NOMO-1 (cell line): Measurements from ENCODE around the gene TBC1D12.

ENCODE experiments used
- DNase-seq, 2 experiments: peaks; one replicate each; lab custom pipeline; 2025; ENCODE audit not compliant: unreplicated experiment in 2 of 2; lab: John Stamatoyannopoulos, UW

TBC1D12 gene

GRCh38 chr10:94405406-94405805 is 3.1 kb downstream of the TBC1D12 start:
- DNase-seq = no peak

DNA sequence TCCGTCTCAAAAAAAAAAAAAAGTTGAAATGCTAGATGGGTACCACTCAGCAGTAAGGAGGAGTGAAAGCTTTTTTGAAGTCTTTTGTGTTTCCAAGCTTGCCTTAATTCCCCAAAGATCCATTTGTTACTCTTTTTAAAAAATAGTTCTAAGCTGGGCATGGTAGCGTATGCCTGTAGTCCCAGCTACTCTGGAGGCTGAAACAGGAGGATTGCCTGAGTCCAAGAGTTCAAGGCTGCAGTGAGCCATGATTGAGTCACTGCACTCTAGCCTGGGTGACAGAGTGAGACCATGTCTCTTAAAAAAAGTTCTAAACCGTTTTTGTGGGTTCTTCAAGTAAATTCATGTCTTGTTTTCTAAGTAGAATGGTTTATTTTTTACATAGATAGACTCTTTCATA is 5.3 kb downstream of the TBC1D12 start:
- no peak for DNase-seq

DNA sequence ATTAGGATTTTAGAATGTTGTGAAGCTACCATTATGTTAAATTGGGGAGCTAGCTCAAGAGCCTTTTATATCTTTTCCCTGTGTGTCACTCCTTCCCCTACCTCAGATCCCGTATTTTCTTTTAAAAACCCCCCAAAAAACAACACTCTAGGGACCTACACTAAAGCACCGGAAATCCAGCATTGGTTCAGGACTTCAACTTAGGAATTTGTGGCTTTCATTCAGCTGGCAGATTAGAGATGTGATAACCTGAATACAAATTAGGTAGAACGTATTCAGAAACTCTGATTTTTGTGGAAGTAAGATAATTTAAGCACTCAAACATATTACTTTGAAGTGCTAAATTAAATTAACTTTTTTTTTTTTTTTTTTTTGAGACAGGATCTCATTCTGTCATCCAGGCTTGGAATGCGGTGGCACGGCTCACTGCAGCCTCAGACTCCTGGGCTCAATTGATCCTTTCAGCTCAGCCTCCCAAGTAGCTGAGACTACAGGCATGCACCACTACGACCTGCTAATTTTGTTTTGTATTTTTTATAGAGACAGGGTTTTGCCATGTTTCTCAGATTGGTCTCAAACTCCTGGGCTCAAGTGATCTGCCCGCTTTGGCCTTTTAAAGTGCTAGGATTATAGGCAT is 6.8 kb downstream of the TBC1D12 start:
- no peak for DNase-seq

DNA sequence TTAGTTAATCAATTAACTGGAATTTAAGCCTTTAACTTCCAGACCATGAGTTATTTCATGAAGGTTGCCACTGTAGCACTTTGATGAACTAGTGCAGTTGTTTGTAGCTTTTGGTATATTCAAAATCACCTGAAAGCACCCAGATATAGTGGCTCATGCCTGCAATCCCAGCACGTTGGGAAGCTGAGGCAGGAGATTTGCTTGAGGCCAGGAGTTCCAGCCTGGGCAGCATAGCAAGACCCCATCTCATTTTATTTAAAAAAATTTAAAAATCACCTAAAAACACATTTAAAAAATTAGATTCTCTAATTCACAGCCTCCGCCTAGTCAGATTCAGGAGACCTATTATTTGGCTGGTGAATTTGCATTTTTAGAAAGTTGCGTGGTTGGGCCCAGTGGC is 9.0 kb downstream of the TBC1D12 start:
- no peak for DNase-seq

DNA sequence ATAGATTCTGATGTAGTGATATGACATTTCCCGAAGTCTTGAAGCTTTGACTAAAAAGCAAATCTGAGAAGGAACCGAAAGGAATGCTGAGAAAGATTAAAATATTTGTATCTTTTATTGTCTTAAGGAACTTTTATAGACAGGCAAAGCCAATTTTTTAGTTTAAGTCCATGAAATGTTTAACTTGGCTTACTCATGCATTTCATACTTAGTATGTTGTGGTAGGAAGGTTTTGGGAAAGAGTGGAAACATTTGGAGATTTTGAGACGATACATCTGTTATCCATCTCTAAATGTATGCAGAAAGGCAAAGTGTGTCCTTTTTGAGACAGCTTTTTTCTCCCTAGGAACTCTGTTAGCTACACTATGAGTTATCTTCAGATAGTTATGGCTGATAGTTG is 10.1 kb downstream of the TBC1D12 start:
- no peak for DNase-seq

- DNase-seq = peak; percentile 1 to 50
Measured at GRCh38 chr10:94413361-94413760, 11.0 kb downstream of the TBC1D12 start.

GRCh38 chr10:94416896-94417295 is 14.6 kb downstream of the TBC1D12 start:
- no peak for DNase-seq

- DNase-seq = no peak
Measured at GRCh38 chr10:94417321-94417720, 15.0 kb downstream of the TBC1D12 start.

DNA sequence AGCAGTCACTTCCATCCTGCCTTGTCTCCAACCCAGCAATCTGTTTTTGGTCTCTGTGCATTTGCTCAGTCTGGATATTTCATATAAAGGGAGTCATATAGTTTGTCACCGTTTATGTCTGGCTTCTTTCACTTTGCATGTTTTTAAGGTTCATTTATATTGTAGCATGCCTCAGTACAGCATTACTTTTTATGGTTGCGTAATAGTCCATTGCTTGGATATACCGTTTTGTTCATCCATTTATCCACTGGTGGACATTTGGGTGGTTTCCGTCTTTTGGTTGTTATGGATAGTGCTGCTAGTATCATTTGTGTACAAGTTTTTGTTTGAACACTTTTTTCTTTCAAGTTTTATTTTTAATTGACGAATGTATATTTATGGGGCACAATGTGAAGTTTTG is 18.2 kb downstream of the TBC1D12 start:
- DNase-seq = no peak

- DNase-seq = no peak
Measured at GRCh38 chr10:94420998-94421528, 18.7 kb downstream of the TBC1D12 start.

DNA sequence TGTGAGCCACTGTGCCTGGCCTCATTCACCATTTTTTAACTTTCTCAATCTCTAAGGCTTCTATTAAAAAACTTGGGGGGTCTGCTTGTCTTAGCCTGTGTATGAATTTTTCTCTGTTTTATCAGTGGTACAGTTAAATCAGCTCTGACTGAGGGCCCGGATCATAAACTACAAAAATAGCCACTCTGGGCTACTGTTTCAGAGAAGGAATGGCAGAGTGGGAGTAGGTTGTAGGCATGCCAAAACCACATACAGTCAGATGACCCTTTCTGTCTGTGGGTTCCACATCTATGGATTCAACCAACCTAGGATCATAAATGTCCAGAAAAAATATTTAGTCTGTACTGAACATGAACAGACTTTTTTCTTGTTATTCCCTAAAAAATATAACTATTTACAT is 21.3 kb downstream of the TBC1D12 start:
- no peak for DNase-seq

GRCh38 chr10:94424714-94425337 is 22.5 kb downstream of the TBC1D12 start:
- no peak for DNase-seq

DNA sequence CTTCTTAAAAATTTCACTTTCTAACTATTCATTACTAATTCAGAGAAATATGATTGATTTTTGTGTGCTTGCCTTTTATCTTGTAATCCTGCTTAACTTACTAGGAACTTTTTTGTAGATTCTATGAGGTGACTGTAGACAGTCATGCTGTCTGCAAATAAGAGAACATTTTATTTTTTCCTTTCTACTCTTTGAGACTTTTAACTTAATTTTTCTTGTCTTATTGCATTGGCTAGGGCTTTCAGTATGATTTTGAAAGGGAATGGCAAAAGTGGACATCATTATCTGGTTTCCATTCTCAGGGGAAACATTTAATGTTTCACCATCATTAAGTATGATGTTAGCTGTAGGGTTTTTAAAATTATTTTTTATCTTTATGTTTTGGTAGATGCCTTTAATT is 23.6 kb downstream of the TBC1D12 start:
- DNase-seq = no peak

- peak; percentile 7 to 68 for DNase-seq
Measured at GRCh38 chr10:94427166-94427565, 24.8 kb downstream of the TBC1D12 start.

- no peak for DNase-seq
Measured at GRCh38 chr10:94428766-94429707, 26.7 kb downstream of the TBC1D12 start.

DNA sequence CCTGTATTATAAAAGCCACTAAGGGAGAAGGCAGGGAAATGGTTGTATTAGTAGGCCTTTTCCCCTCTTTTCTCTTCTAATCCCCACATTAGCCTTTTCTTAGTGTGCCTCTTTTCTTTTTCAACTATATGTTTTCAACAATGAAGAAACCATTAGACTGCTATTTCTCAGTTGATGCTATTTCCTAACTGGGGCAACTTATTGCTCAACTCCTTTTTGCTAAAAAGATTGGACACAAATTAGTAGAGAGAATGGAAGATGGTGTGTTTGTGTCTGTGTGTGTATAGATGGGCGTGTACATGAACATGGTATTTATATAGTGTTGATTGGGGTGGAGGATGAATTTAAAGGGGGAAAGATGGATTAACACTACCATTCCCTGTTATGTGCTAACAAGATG is 28.4 kb downstream of the TBC1D12 start:
- DNase-seq = peak; percentile 0 to 24

DNA sequence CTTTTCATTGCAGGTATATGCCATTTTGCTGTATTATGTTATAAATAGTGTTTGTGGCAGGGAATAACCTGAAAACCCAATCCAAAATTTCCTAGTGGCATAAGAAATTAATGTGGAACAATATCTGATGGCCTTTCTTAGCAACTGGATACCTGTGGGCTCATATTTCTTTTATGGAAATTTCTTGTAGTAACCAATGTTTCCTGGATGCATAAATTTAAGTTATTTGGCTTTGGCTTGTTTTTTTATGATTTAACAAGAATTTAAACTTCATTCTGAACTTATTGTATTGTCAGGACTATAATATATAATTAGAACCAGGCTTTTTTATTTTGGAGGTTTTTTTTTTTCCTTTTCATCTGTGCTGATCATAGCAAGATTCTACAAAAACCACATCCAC is 30.1 kb downstream of the TBC1D12 start:
- DNase-seq = no peak

- DNase-seq = peak in 1 of 2 experiments; percentile 1
Measured at GRCh38 chr10:94439275-94439861, 37.0 kb downstream of the TBC1D12 start.

DNA sequence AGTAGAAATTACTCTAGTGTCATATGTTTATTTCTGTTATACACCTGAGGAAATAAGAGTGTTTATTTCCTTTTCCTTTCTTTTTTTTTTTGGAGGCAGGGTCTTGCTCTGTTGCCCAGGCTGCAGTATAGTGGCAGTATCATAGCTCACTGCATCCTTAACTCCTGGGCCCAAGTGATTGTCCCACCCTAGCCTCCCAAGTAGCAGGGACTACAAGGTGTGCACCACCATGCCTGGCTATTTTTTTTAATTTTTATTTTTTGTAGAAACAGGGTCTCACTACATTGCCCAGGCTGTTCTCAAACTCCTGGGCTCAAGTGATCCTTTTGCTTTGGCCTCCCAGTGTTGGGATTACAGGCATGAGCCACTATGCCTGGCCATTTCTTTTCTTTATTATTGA is 37.8 kb downstream of the TBC1D12 start:
- no peak for DNase-seq

DNA sequence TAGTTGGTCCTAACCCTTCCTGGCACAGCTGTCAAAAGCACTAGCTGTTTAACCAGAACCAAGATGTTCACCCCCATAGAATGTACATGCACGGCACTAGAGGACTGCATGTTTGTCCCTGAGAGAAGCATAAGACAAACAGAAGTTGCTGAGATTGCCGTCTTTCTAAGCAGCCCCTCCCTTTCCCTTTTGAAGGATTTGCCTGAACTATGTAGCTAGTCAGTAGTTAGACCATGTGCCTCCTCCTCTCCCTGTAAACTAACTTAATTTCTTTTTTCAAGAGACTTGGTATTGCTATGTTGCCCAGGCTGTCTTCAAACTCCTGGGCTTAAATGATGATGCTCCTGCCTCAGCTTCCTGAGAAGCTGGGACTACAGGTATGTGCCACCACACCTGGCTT is 40.7 kb downstream of the TBC1D12 start:
- no peak for DNase-seq

DNA sequence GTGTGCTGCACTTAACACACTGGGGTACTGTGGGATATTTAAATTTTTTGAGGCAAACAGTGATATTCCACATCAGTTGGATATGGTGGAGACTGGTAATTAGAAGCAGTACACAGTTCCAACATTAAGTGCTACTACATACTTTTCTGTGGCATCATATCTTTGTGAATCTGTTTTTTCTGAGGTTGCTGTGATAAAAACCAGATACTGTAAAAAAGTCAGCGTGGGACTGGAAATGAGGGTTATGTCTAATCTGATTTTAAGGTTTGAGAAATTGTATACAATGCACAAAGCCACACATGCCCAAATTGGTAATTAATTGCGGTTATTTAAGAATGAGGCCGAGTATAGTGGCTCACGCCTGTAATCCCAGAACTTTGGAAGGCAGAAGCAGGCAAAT is 41.2 kb downstream of the TBC1D12 start:
- no peak for DNase-seq
